ENCODE data around the gene CDK5RAP3. TPM values are rescaled to one million over a fixed set of nuclear protein-coding genes. Genes with fewer than 3 reads are reported as not detected.
A peak's percentile ranks its signal among the peaks of the same experiment; 100 is the strongest.

The CDK5RAP3 gene
- total and polyA plus RNA-seq, 7 experiments from 2014 or later = 72.4 to 349 (median 259) TPM

GRCh38 chr17:48024149-48025039, 53.5 kb downstream of the CDK5RAP3 start:
- Histone ChIP-seq H3K9me3 (ENCODE audit: control insufficient read depth in 2 of 3, low read length in 3 of 3) (no peaks in the 10 kb centered on the region), H3K27ac (ENCODE audit: low read depth, low read length) (no peak overlapping the region), H3K4me1 (ENCODE audit: control insufficient read depth in 2 of 2, insufficient read depth in 2 of 2, low read length in 2 of 2) (peaks cover 9 to 26% of the 10 kb centered on the region in 2 donors), H3K4me3 (ENCODE audit: low read length) (peak overlapping the region; percentile 30), H3K36me3 (ENCODE audit: control insufficient read depth in 2 of 3, insufficient read depth in 3 of 3, low read length in 3 of 3) (no peaks in the 10 kb centered on the region), H3K27me3 (ENCODE audit: control insufficient read depth in 2 of 2, insufficient read depth in 2 of 2, low read length in 2 of 2) (peaks cover 0 to 11% of the 10 kb centered on the region in 2 donors)
- CTCF ChIA-PET = interaction anchor here (0.7 to 4.6 kb wide), 13 partner anchors 10 to 595 kb away, joined by 3 to 66 read pairs (median 5); partner anchors contain the start of genes CBX1 and NFE2L1
- Mint-ChIP-seq H3K9me3 (peaks cover 0 to 2% (median 0%) of the 10 kb centered on the region in 11 donors), H3K4me3 (peak overlapping the region; percentile 83 to 92 (median 88)), H3K36me3 (peaks cover 0 to 3% (median 0%) of the 10 kb centered on the region in 5 donors), H3K27ac (peak overlapping the region; percentile 13 to 91 (median 72)), H3K4me1 (peaks cover 23 to 46% (median 34%) of the 10 kb centered on the region in 7 donors), H3K27me3 (peaks cover 31 to 48% (median 40%) of the 10 kb centered on the region in 5 donors)
- DNase-seq (peak in 5 of 9 donors; percentile 10 to 58 (median 27)), ATAC-seq (peak; percentile 3)
- POLR2A ChIA-PET = interaction anchor here (1.5 to 2.8 kb wide), 2 partner anchors 51 to 83 kb away, joined by 6 to 14 read pairs; partner anchors contain the start of gene SNX11
- intact Hi-C loops (cut with micrococcal nuclease) = loop anchor here (1.0 to 10.0 kb wide), 26 partner anchors 12 to 1010 kb away; partner anchors contain the start of genes CBX1 (in 2 of the 2), CDK5RAP3 (in 2 of the 2), NFE2L1 (in 2 of the 2) and PNPO (in 2 of the 2)

GRCh38 chr17:48025040-48025903, 54.4 kb downstream of the CDK5RAP3 start:
- POLR2A ChIA-PET = interaction anchor here (1.5 to 2.8 kb wide), 2 partner anchors 50 to 83 kb away, joined by 6 to 14 read pairs; partner anchors contain the start of gene SNX11
- Histone ChIP-seq H3K9me3 (ENCODE audit: control insufficient read depth in 2 of 3, low read length in 3 of 3) (no peaks in the 10 kb centered on the region), H3K27ac (ENCODE audit: low read depth, low read length) (no peak overlapping the region), H3K4me1 (ENCODE audit: control insufficient read depth in 2 of 2, insufficient read depth in 2 of 2, low read length in 2 of 2) (peaks cover 9 to 26% of the 10 kb centered on the region in 2 donors), H3K4me3 (ENCODE audit: low read length) (peak overlapping the region; percentile 43), H3K27me3 (ENCODE audit: control insufficient read depth in 2 of 2, insufficient read depth in 2 of 2, low read length in 2 of 2) (peaks cover 0 to 11% of the 10 kb centered on the region in 2 donors), H3K36me3 (ENCODE audit: control insufficient read depth in 2 of 3, insufficient read depth in 3 of 3, low read length in 3 of 3) (no peaks in the 10 kb centered on the region)
- peak; percentile 91 to 97 (median 95) for DNase-seq
- H3K4me1 Mint-ChIP-seq = peaks cover 23 to 46% (median 34%) of the 10 kb centered on the region in 7 donors
- ATAC-seq = peak; percentile 98
- H3K27me3 Mint-ChIP-seq = peaks cover 28 to 50% (median 40%) of the 10 kb centered on the region in 5 donors
- H3K9me3 Mint-ChIP-seq = peaks cover 0 to 2% (median 0%) of the 10 kb centered on the region in 11 donors
- intact Hi-C loops (cut with micrococcal nuclease) = loop anchor here (1.0 to 10.0 kb wide), 23 partner anchors 12 to 1010 kb away; partner anchors contain the start of genes CBX1 (in 2 of the 2), CDK5RAP3 (in 2 of the 2), NFE2L1 (in 2 of the 2) and PNPO (in 2 of the 2)
- peak overlapping the region in 8 of 9 donors; percentile 13 to 91 (median 73) for H3K27ac Mint-ChIP-seq
- H3K36me3 Mint-ChIP-seq = peaks cover 0 to 3% (median 0%) of the 10 kb centered on the region in 5 donors
- CTCF ChIA-PET = interaction anchor here (0.7 to 4.6 kb wide), 18 partner anchors 9 to 594 kb away, joined by 3 to 66 read pairs (median 5); partner anchors contain the start of genes CBX1, NFE2L1 and SNX11
- H3K4me3 Mint-ChIP-seq = peak overlapping the region; percentile 83 to 92 (median 88)

- no peaks in the 10 kb centered on the region for H3K9me3 ChIP-seq (ENCODE audit: control insufficient read depth in 2 of 3, low read length in 3 of 3)
- H3K27me3 ChIP-seq (ENCODE audit: control insufficient read depth in 2 of 2, insufficient read depth in 2 of 2, low read length in 2 of 2) = peaks cover 0 to 11% of the 10 kb centered on the region in 2 donors
- no peak for ATAC-seq
- Mint-ChIP-seq H3K4me3 (peak overlapping the region; percentile 66 to 92 (median 88)), H3K4me1 (peaks cover 23 to 39% (median 34%) of the 10 kb centered on the region in 7 donors), H3K9me3 (peaks cover 0 to 2% (median 0%) of the 10 kb centered on the region in 11 donors), H3K27ac (peak overlapping the region in 1 of 9 donors; percentile 53), H3K36me3 (peaks cover 0 to 2% (median 0%) of the 10 kb centered on the region in 5 donors), H3K27me3 (peaks cover 23 to 56% (median 41%) of the 10 kb centered on the region in 5 donors)
- no peak for DNase-seq
- ChIA-PET CTCF (interaction anchor here (0.5 to 4.6 kb wide), 23 partner anchors 8 to 593 kb away, joined by 3 to 66 read pairs (median 5); partner anchors contain the start of genes CBX1, NFE2L1 and SNX11), POLR2A (interaction anchor here (1.0 to 2.8 kb wide), 5 partner anchors 11 to 82 kb away, joined by 3 to 14 read pairs (median 5); partner anchors contain the start of genes COPZ2 and SNX11)
- intact Hi-C loops (cut with micrococcal nuclease) = loop anchor here (1.0 to 10.0 kb wide), 23 partner anchors 11 to 1009 kb away; partner anchors contain the start of genes CBX1 (in 2 of the 2), CDK5RAP3 (in 2 of the 2), COPZ2 (in 2 of the 2) and NFE2L1 (in 2 of the 2)
- peak overlapping the region; percentile 43 for H3K4me3 ChIP-seq (ENCODE audit: low read length)
- H3K4me1 ChIP-seq (ENCODE audit: control insufficient read depth in 2 of 2, insufficient read depth in 2 of 2, low read length in 2 of 2) = peaks cover 9 to 26% of the 10 kb centered on the region in 2 donors
- H3K27ac ChIP-seq (ENCODE audit: low read depth, low read length) = no peak overlapping the region
- no peaks in the 10 kb centered on the region for H3K36me3 ChIP-seq (ENCODE audit: control insufficient read depth in 2 of 3, insufficient read depth in 3 of 3, low read length in 3 of 3)
Measured at GRCh38 chr17:48025904-48026501, 55.1 kb downstream of the CDK5RAP3 start.

GRCh38 chr17:48026502-48027321, 55.8 kb downstream of the CDK5RAP3 start:
- Mint-ChIP-seq H3K27me3 (peaks cover 24 to 49% (median 38%) of the 10 kb centered on the region in 5 donors), H3K4me1 (peaks cover 23 to 39% (median 34%) of the 10 kb centered on the region in 7 donors), H3K27ac (no peak overlapping the region), H3K36me3 (no peaks in the 10 kb centered on the region), H3K9me3 (peaks cover 0 to 2% (median 0%) of the 10 kb centered on the region in 11 donors), H3K4me3 (peak overlapping the region in 8 of 10 donors; percentile 12 to 91 (median 38))
- POLR2A ChIA-PET = interaction anchor here (0.7 to 2.8 kb wide), 6 partner anchors 9 to 62 kb away, joined by 3 to 14 read pairs (median 3); partner anchors contain the start of gene COPZ2
- peaks cover 9 to 26% of the 10 kb centered on the region in 2 donors for H3K4me1 ChIP-seq (ENCODE audit: control insufficient read depth in 2 of 2, insufficient read depth in 2 of 2, low read length in 2 of 2)
- no peak overlapping the region for H3K27ac ChIP-seq (ENCODE audit: low read depth, low read length)
- peak in 8 of 9 donors; percentile 45 to 72 (median 51) for DNase-seq
- CTCF ChIA-PET = interaction anchor here (0.5 to 4.6 kb wide), 17 partner anchors 10 to 567 kb away, joined by 3 to 66 read pairs (median 5); partner anchors contain the start of genes HOXB5 and NFE2L1
- no peaks in the 10 kb centered on the region for H3K36me3 ChIP-seq (ENCODE audit: control insufficient read depth in 2 of 3, insufficient read depth in 3 of 3, low read length in 3 of 3)
- ATAC-seq = no peak
- no peaks in the 10 kb centered on the region for H3K9me3 ChIP-seq (ENCODE audit: control insufficient read depth in 2 of 3, low read length in 3 of 3)
- no peak overlapping the region for H3K4me3 ChIP-seq (ENCODE audit: low read length)
- peaks cover 0 to 11% of the 10 kb centered on the region in 2 donors for H3K27me3 ChIP-seq (ENCODE audit: control insufficient read depth in 2 of 2, insufficient read depth in 2 of 2, low read length in 2 of 2)
- intact Hi-C loops (cut with micrococcal nuclease) = loop anchor here (1.0 to 10.0 kb wide), 6 partner anchors 11 to 1008 kb away; partner anchors contain the start of gene COPZ2 (in 1 of the 2)
